CD4-positive, alpha-beta T cell treated with Interferon alpha-2 for 1 hour (primary cell): ENCODE data around the gene ITIH5.
"Not testable (repeated sequence)": the region's sequence is repeated elsewhere in the genome, so short reads cannot be mapped to it uniquely, and the experiment has no call there.

Experiments
- DNase-seq, 2 donors: peaks; one replicate each; pipeline ENCODE4 v3.0.0-alpha.2; 2020 to 2022

The ITIH5 gene

GRCh38 chr10:7666253-7667023 is at the start of gene ITIH5:
TSS of gene ITIH5 (minus strand) at chr10:7666966. CDS start at chr10:7666892, 74 bp downstream.
- DNase-seq: no peak

GRCh38 chr10:7715515-7715914 is 48.7 kb upstream of the ITIH5 start:
- DNase-seq: no peak

GRCh38 chr10:7711075-7711474 is 44.3 kb upstream of the ITIH5 start:
- DNase-seq: not testable (repeated sequence)

GRCh38 chr10:7710446-7710845 is 43.7 kb upstream of the ITIH5 start:
- no peak for DNase-seq

- DNase-seq: no peak
Measured at GRCh38 chr10:7708832-7709231, 42.1 kb upstream of the ITIH5 start.

GRCh38 chr10:7707858-7708622 is 41.3 kb upstream of the ITIH5 start:
- no peak for DNase-seq

- DNase-seq: no peak
Measured at GRCh38 chr10:7707102-7707501, 40.3 kb upstream of the ITIH5 start.

- DNase-seq: no peak
Measured at GRCh38 chr10:7706534-7707073, 39.8 kb upstream of the ITIH5 start.

GRCh38 chr10:7705341-7705740 is 38.6 kb upstream of the ITIH5 start:
- no peak for DNase-seq

- no peak for DNase-seq
Measured at GRCh38 chr10:7704071-7705016, 37.6 kb upstream of the ITIH5 start.

GRCh38 chr10:7703140-7703539 is 36.4 kb upstream of the ITIH5 start, which contains the start of gene ITIH2:
TSS of gene ITIH2 (plus strand) at chr10:7703316. CDS start at chr10:7703435, 119 bp downstream.
- DNase-seq: no peak

- DNase-seq: no peak
Measured at GRCh38 chr10:7702288-7702812, 35.6 kb upstream of the ITIH5 start.

GRCh38 chr10:7701158-7701742 is 34.5 kb upstream of the ITIH5 start:
- no peak for DNase-seq

GRCh38 chr10:7700577-7701125 is 33.9 kb upstream of the ITIH5 start:
- no peak for DNase-seq

- no peak for DNase-seq
Measured at GRCh38 chr10:7697426-7697825, 30.7 kb upstream of the ITIH5 start.

- no peak for DNase-seq
Measured at GRCh38 chr10:7696545-7696944, 29.8 kb upstream of the ITIH5 start.

GRCh38 chr10:7693194-7693593 is 26.4 kb upstream of the ITIH5 start:
- DNase-seq: not testable (repeated sequence)

- DNase-seq: not testable (repeated sequence)
Measured at GRCh38 chr10:7692368-7692767, 25.6 kb upstream of the ITIH5 start.

GRCh38 chr10:7690885-7691597 is 24.3 kb upstream of the ITIH5 start:
- not testable (repeated sequence) for DNase-seq

GRCh38 chr10:7689591-7689990 is 22.8 kb upstream of the ITIH5 start:
- no peak for DNase-seq
